Activated CD8-positive, alpha-beta memory T cell treated with anti-CD3 and anti-CD28 coated beads for 36 hours (primary cell): ENCODE data around the gene ATG2B. TPM values are rescaled to one million over a fixed set of nuclear protein-coding genes. Genes with fewer than 3 reads are reported as not detected.

Source experiments
- CTCF ChIA-PET: fragments of 350-600 bp; sonication (Branson Sonifier 250); formaldehyde crosslinking; loops from one replicate; lab custom pipeline; 2021; ENCODE audit warnings: antibody characterized with exemption; lab: Charles Lee
- POLR2A ChIA-PET: fragments of 350-600 bp; sonication (Branson Sonifier 250); formaldehyde crosslinking; loops from one replicate; lab custom pipeline; 2021; ENCODE audit warnings: antibody characterized with exemption; lab: Charles Lee
- total RNA-seq, 2 experiments: library from RNA; stranded (reverse); gene quantifications; one replicate each; pipeline ENCODE4 v1.2.3, GENCODE V29; 2021

The ATG2B gene
- total RNA-seq, 2 experiments from 2014 or later: 19.6 to 20.6 TPM

- POLR2A ChIA-PET: no interaction called here
- CTCF ChIA-PET: no interaction called here
These were observed 121.0 kb downstream of the ATG2B start for GRCh38 chr14:96242126-96242525.

GRCh38 chr14:96240641-96241040, 122.5 kb downstream of the ATG2B start:
- ChIA-PET POLR2A (no interaction called here), CTCF (interaction anchor here (0.6 kb wide), 1 partner anchor 749 kb away, joined by 3 read pairs; no protein-coding TSS in a partner anchor)

- ChIA-PET CTCF (no interaction called here), POLR2A (no interaction called here)
These were observed 123.4 kb downstream of the ATG2B start for GRCh38 chr14:96239711-96240141.

- POLR2A ChIA-PET: no interaction called here
- CTCF ChIA-PET: interaction anchor here (0.6 kb wide), 1 partner anchor 100 kb away, joined by 3 read pairs; no protein-coding TSS in a partner anchor
These were observed 124.4 kb downstream of the ATG2B start for GRCh38 chr14:96238676-96239265.

- POLR2A ChIA-PET: no interaction called here
- CTCF ChIA-PET: no interaction called here
These were observed 125.5 kb downstream of the ATG2B start for GRCh38 chr14:96237641-96238040.

GRCh38 chr14:96235426-96235825, 127.7 kb downstream of the ATG2B start:
- ChIA-PET POLR2A (no interaction called here), CTCF (no interaction called here)

- POLR2A ChIA-PET: no interaction called here
- CTCF ChIA-PET: interaction anchor here (0.7 to 0.9 kb wide), 2 partner anchors 25 to 1938 kb away, joined by 3 read pairs; no protein-coding TSS in a partner anchor
These were observed 129.5 kb downstream of the ATG2B start for GRCh38 chr14:96233661-96234060.

GRCh38 chr14:96232506-96232905, 130.6 kb downstream of the ATG2B start:
- POLR2A ChIA-PET: no interaction called here
- CTCF ChIA-PET: no interaction called here

GRCh38 chr14:96231526-96232130, 131.5 kb downstream of the ATG2B start:
- ChIA-PET CTCF (no interaction called here), POLR2A (no interaction called here)

- POLR2A ChIA-PET: no interaction called here
- CTCF ChIA-PET: no interaction called here
These were observed 132.1 kb downstream of the ATG2B start for GRCh38 chr14:96231056-96231455.

- ChIA-PET POLR2A (no interaction called here), CTCF (no interaction called here)
These were observed 133.8 kb downstream of the ATG2B start for GRCh38 chr14:96229315-96229714.

Other genes starting within 250 kb of the ATG2B start
- gene BDKRB2, start 158.5 kb downstream of the ATG2B start, total RNA-seq: not detected
- gene BDKRB1, start 107.1 kb downstream of the ATG2B start, total RNA-seq: not detected
- 10 to 100 TPM; 23.5 to 24.8 TPM for gene GSKIP, start 185 bp upstream of the ATG2B start, total RNA-seq
- gene AK7, start 28.8 kb upstream of the ATG2B start, total RNA-seq: 1 to 10 TPM in 1 of 2 experiments, under 1 TPM in 1; 0.99 to 1.4 TPM
- gene PAPOLA, start 139.0 kb upstream of the ATG2B start, total RNA-seq: 100 to 1,000 TPM; 202 TPM